Suprapubic skin (tissue), 4 donors: ENCODE results near the gene DMC1.
"Not testable (repeated sequence)": the region's sequence is repeated elsewhere in the genome, so short reads cannot be mapped to it uniquely, and the experiment has no call there.

ENCODE experiments used
- CTCF ChIP-seq, 2 donors: fragments of 200-600 bp in 1 of 2; fragments of 450-650 bp in 1 of 2; sonication (generic) in 1 of 2; IDR thresholded peaks; one replicate each; pipeline ENCODE4 v1.5.1; 2016 to 2019; ENCODE audit warnings: antibody characterized with exemption in 2 of 2, mild to moderate bottlenecking in 1 of 2, moderate library complexity in 1 of 2
- POLR2A ChIP-seq, 2 donors: fragments of 450-650 bp; IDR thresholded peaks; one replicate each; pipeline ENCODE4 v1.6.1; 2017; ENCODE audit warnings: antibody characterized with exemption in 2 of 2, mild to moderate bottlenecking in 2 of 2, moderate library complexity in 2 of 2
- POLR2AphosphoS5 ChIP-seq, 3 donors: sonication (generic); formaldehyde crosslinking; IDR thresholded peaks; one replicate each; pipeline ENCODE4 v1.6.1; 2017; ENCODE audit warnings: antibody characterized with exemption in 3 of 3

- TF ChIP-seq CTCF, POLR2A, POLR2AphosphoS5 (IDR thresholded peaks at IDR 0.05): not testable (repeated sequence)
Observed at GRCh38 chr22:38615064-38615405, 45.1 kb upstream of the DMC1 start.
